ENCODE data around the gene CDK5RAP3. TPM values are rescaled to one million over a fixed set of nuclear protein-coding genes. Genes with fewer than 3 reads are reported as not detected.

The CDK5RAP3 gene
- total and polyA plus RNA-seq, 2 of the 13 experiments (the other 11 are each of a cell fraction or from before 2014, with no cell fraction given), result 128 to 154 TPM

DNA sequence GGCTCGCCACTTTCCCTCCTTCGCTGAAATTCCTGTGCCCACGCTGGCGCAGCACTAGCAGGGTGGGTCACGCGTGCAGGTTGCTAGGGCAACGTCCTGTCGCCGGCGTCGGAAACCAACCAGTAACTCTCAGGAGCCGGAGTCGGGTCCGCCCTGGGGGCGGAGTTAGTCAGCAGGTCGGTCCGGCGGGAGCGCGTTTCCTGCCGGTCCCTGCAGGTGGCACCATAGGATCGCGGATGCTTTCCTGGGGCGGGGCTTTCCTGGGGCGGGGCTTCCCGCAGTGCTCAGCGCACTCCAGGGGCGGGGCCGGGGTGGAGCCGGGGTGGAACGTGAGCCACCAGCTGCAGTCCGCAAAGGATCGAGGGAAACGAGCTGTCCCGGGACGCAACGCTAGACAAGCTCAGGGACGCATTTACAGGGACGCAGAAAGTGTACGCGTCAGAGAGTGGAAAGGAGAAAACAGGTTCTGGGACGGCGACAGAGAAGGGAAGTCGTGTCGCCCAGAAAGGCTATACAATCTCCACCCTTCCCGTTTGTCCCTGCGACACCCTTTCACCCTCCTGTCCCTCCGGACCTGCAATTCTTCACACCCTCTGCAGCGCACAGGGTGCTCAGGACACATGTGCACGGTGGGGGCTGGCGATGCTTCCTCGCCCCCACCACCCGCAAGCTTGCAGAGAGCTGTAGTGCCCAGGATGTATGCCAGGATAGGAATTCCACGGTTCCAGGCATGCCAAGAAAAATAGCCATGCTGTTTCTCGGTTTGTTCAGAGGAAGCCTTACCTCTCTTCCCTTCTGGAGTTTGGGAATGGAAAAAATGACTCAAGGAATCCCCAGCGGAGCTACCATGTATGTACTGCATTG lies 54.4 kb downstream of the CDK5RAP3 start (continued):
- TF ChIP-seq BRF2 (CRISPR knock-in tag; IDR thresholded peaks at IDR 0.05) (no peak), ZNF615 (CRISPR knock-in tag; IDR thresholded peaks at IDR 0.05; ENCODE audit: borderline replicate concordance) (peak; percentile 73; the same call in 1 of the 2 replicates), PITX1 (CRISPR knock-in tag; IDR thresholded peaks at IDR 0.05) (no peak), CEBPB (IDR thresholded peaks at IDR 0.05; ENCODE audit: borderline replicate concordance, low read depth, low read length) (no peak), ADNP (CRISPR knock-in tag; IDR thresholded peaks at IDR 0.05) (no peak), ZNF501 (CRISPR knock-in tag; IDR thresholded peaks at IDR 0.05) (no peak), ZBTB3 (CRISPR knock-in tag; IDR thresholded peaks at IDR 0.05; ENCODE audit: borderline replicate concordance, low read depth) (no peak), ZNF343 (CRISPR knock-in tag; IDR thresholded peaks at IDR 0.05) (no peak), ZNF510 (CRISPR knock-in tag; IDR thresholded peaks at IDR 0.05; ENCODE audit: low read depth) (no peak), HES4 (CRISPR knock-in tag; IDR thresholded peaks at IDR 0.05; ENCODE audit: borderline replicate concordance) (no peak), ZUFSP (CRISPR knock-in tag; IDR thresholded peaks at IDR 0.05; ENCODE audit: borderline replicate concordance) (no peak), ZNF44 (CRISPR knock-in tag; IDR thresholded peaks at IDR 0.05) (0 out of 2 replicates have a peak, but pooled peaks have one; percentile 54), WIZ (CRISPR knock-in tag; IDR thresholded peaks at IDR 0.05) (no peak; the same call in 1 of the 2 replicates), RFX1 (IDR thresholded peaks at IDR 0.05) (peak; percentile 96), ZNF839 (CRISPR knock-in tag; IDR thresholded peaks at IDR 0.05; ENCODE audit: borderline replicate concordance) (no peak; the same call in 1 of the 2 replicates), TAF1 (CRISPR knock-in tag; IDR thresholded peaks at IDR 0.05) (peak; percentile 56), ZNF781 (CRISPR knock-in tag; IDR thresholded peaks at IDR 0.05; ENCODE audit: borderline replicate concordance, not compliant biosample characterization) (peak; percentile 65), POGZ (CRISPR knock-in tag; IDR thresholded peaks at IDR 0.05) (peak; percentile 35; the same call in 1 of the 2 replicates), ZNF800 (CRISPR knock-in tag; IDR thresholded peaks at IDR 0.05) (no peak)
- TF ChIP-seq, protein P1, sequence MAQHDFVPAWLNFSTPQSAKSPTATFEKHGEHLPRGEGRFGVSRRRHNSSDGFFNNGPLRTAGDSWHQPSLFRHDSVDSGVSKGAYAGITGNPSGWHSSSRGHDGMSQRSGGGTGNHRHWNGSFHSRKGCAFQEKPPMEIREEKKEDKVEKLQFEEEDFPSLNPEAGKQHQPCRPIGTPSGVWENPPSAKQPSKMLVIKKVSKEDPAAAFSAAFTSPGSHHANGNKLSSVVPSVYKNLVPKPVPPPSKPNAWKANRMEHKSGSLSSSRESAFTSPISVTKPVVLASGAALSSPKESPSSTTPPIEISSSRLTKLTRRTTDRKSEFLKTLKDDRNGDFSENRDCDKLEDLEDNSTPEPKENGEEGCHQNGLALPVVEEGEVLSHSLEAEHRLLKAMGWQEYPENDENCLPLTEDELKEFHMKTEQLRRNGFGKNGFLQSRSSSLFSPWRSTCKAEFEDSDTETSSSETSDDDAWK (CRISPR knock-in tag; IDR thresholded peaks at IDR 0.05), result no peak
- TF ChIP-seq, protein P2, sequence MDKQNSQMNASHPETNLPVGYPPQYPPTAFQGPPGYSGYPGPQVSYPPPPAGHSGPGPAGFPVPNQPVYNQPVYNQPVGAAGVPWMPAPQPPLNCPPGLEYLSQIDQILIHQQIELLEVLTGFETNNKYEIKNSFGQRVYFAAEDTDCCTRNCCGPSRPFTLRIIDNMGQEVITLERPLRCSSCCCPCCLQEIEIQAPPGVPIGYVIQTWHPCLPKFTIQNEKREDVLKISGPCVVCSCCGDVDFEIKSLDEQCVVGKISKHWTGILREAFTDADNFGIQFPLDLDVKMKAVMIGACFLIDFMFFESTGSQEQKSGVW (CRISPR knock-in tag; IDR thresholded peaks at IDR 0.05; ENCODE audit: borderline replicate concordance), result no peak
- TF ChIP-seq, protein P3, sequence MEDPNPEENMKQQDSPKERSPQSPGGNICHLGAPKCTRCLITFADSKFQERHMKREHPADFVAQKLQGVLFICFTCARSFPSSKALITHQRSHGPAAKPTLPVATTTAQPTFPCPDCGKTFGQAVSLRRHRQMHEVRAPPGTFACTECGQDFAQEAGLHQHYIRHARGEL (CRISPR knock-in tag; IDR thresholded peaks at IDR 0.05), result no peak
